Endothelial cell of umbilical vein (primary cell): Measurements from ENCODE around the gene HSF2BP. TPM values are rescaled to one million over a fixed set of nuclear protein-coding genes. Genes with fewer than 3 reads are reported as not detected.
A peak's percentile ranks its signal among the peaks of the same experiment; 100 is the strongest.

Experiments
- BruUV-seq: library from RNA; stranded (reverse); fragments of 400-500 nt; replicated peaks from 2 replicates; lab custom pipeline; 2021; lab: Mats Ljungman, UMichigan
- CTCF ChIA-PET: fragments of 300-600, 350-600 bp; sonication (Branson Sonifier 250); formaldehyde crosslinking; loops from one replicate; lab custom pipeline; 2021; ENCODE audit warnings: antibody characterized with exemption, inconsistent platforms; lab: Charles Lee
- POLR2A ChIA-PET: fragments of 300-600, 350-600 bp; sonication (Branson Sonifier 250); formaldehyde crosslinking; loops from one replicate; lab custom pipeline; 2021; ENCODE audit warnings: antibody characterized with exemption, inconsistent platforms; lab: Charles Lee
- DNase-seq: peaks from one replicate; pipeline ENCODE4 v3.0.0-alpha.2; 2011; ENCODE audit warnings: low read depth, low spot score
- FAIRE-seq: peaks from 2 replicates; lab custom pipeline; 2011; peaks lifted over from hg19 to GRCh38; lab: Jason Lieb, UNC
- H2AFZ ChIP-seq: 2 replicates; pipeline ENCODE4 v1.6.0; 2012; ENCODE audit warnings: low read depth, low read length, control low read depth, inconsistent platforms
- H3K27ac ChIP-seq: 2 replicates; pipeline ENCODE4 v1.5.1; 2011; ENCODE audit warnings: low read depth, mild to moderate bottlenecking, control low read depth, low read length, moderate library complexity; ENCODE audit not compliant: insufficient read depth
- H3K27me3 ChIP-seq, 2 experiments: 2 replicates each; pipeline versions ENCODE4 v1.6.0 to v1.6.1; 2011; ENCODE audit warnings: low read length in 2 of 2, mixed read lengths in 1 of 2; ENCODE audit not compliant: control insufficient read depth in 2 of 2, insufficient read depth in 2 of 2
- H3K36me3 ChIP-seq, 2 experiments: 2 replicates in 1 of 2; 3 replicates in 1 of 2; pipeline ENCODE4 v1.5.1; 2011; ENCODE audit warnings: low read length in 2 of 2, mild to moderate bottlenecking in 1 of 2, moderate library complexity in 1 of 2; ENCODE audit not compliant: control insufficient read depth in 2 of 2, insufficient read depth in 2 of 2; ENCODE audit errors: extremely low read depth in 1 of 2
- H3K4me1 ChIP-seq: 3 replicates; pipeline ENCODE4 v1.5.1; 2011; ENCODE audit warnings: mild to moderate bottlenecking, low read length; ENCODE audit not compliant: control insufficient read depth, insufficient read depth; ENCODE audit errors: extremely low read depth
- H3K4me2 ChIP-seq: 2 replicates; pipeline ENCODE4 v1.6.1; 2011; ENCODE audit warnings: low read length, control low read depth, mixed read lengths; ENCODE audit not compliant: insufficient read depth
- H3K4me3 ChIP-seq, 3 experiments: fragments of 200-600 bp in 1 of 3; sonication (generic), shearing (Covaris generic) in 1 of 3; replicated peaks in 1 of 3; 2 replicates each; pipeline ENCODE4 v1.5.1; 2011 to 2016; ENCODE audit warnings: control low read depth in 3 of 3, low read length in 3 of 3, mild to moderate bottlenecking in 2 of 3, inconsistent platforms in 1 of 3, low read depth in 1 of 3, moderate library complexity in 1 of 3; ENCODE audit not compliant: insufficient read depth in 1 of 3
- H3K79me2 ChIP-seq: 2 replicates; pipeline ENCODE4 v1.6.0; 2012; ENCODE audit warnings: low read length, inconsistent platforms; ENCODE audit not compliant: control insufficient read depth, insufficient read depth
- H3K9ac ChIP-seq: replicated peaks from 2 replicates; pipeline ENCODE3; 2011; ENCODE audit warnings: low read length, control low read depth; ENCODE audit not compliant: insufficient read depth; ENCODE audit errors: extremely low read depth
- H3K9me1 ChIP-seq: replicated peaks from 3 replicates; pipeline ENCODE4 v1.6.0; 2011; ENCODE audit warnings: mild to moderate bottlenecking, low read length; ENCODE audit not compliant: control insufficient read depth, insufficient read depth; ENCODE audit errors: extremely low read depth
- H3K9me3 ChIP-seq: replicated peaks from 2 replicates; pipeline ENCODE4 v1.5.1; 2012; ENCODE audit warnings: low read length, inconsistent platforms; ENCODE audit not compliant: control insufficient read depth, insufficient read depth
- H4K20me1 ChIP-seq: replicated peaks from 2 replicates; pipeline ENCODE3; 2011; ENCODE audit warnings: mild to moderate bottlenecking, low read length; ENCODE audit not compliant: control insufficient read depth, insufficient read depth; ENCODE audit errors: extremely low read depth
- EZH2 ChIP-seq: IDR thresholded peaks from 2 replicates; pipeline ENCODE4 v1.6.1; 2012; ENCODE audit warnings: borderline replicate concordance, low read depth, mild to moderate bottlenecking, moderate library complexity, low read length, inconsistent platforms; ENCODE audit not compliant: severe bottlenecking
- FOS ChIP-seq: IDR thresholded peaks from 2 replicates; pipeline ENCODE4 v1.6.1; 2011; ENCODE audit warnings: mild to moderate bottlenecking, low read length, moderate library complexity, borderline replicate concordance; ENCODE audit not compliant: insufficient read depth
- GATA2 ChIP-seq: IDR thresholded peaks from 2 replicates; pipeline ENCODE4 v1.7.0; 2011; ENCODE audit warnings: low read depth, mild to moderate bottlenecking, moderate library complexity, mixed read lengths, low read length; ENCODE audit not compliant: insufficient read length, insufficient read depth
- dilution Hi-C: fragments of 300-500 bp; cut with MboI; formaldehyde crosslinking; loops from one replicate; pipeline ENCODE4 v1.15.0; 2019; ENCODE audit warnings: low sequenced_read_pairs; ENCODE audit not compliant: extremely low pct_ligation_motif_present
- intact Hi-C: fragments of 100-400 bp; cut with micrococcal nuclease; formaldehyde crosslinking; loops from one replicate; pipeline ENCODE4 v1.10.0; 2022
- polyA plus RNA-seq, 4 experiments: library from polyadenylated mRNA; depleted of rRNA in 3 of 4; stranded (reverse) in 3 of 4; unstranded in 1 of 4; fragments of >200 nt; gene quantifications; 2 replicates each; pipeline versions ENCODE4 v1.2.1 to v1.2.3, GENCODE V29; 2011 to 2012; ENCODE audit warnings: missing spikeins in 1 of 4
- total RNA-seq: library from RNA; stranded (reverse); gene quantifications from 2 replicates; pipeline ENCODE4 v1.2.3, GENCODE V29; 2021
- TF ChIP-seq, protein P1 (sequence below): IDR thresholded peaks from 2 replicates; pipeline ENCODE4 v1.6.1; 2011; ENCODE audit not compliant: insufficient read depth, insufficient read length
- TF ChIP-seq, protein P2 (sequence below), 2 donors: IDR thresholded peaks; 1 replicate in 1 of 2; 2 replicates in 1 of 2; pipeline ENCODE4 v1.5.1; 2011; ENCODE audit warnings: low read length in 2 of 2, mild to moderate bottlenecking in 2 of 2, moderate library complexity in 2 of 2, control low read depth in 1 of 2, inconsistent platforms in 1 of 2, low read depth in 1 of 2; ENCODE audit not compliant: insufficient read depth in 1 of 2; ENCODE audit errors: extremely low read depth in 1 of 2

Gene HSF2BP
- total and polyA plus RNA-seq, 2 donors (not counting 3 experiments of a cell fraction or from before 2014, with no cell fraction given) = 0.41 to 0.55 TPM

- Histone ChIP-seq H3K27ac (no peak overlapping the region), H3K9me1 (no peaks in the 10 kb centered on the region), H2AFZ (no peak overlapping the region), H3K79me2 (no peaks in the 10 kb centered on the region), H3K36me3 (no peaks in the 10 kb centered on the region), H3K4me1 (peaks cover 11% of the 10 kb centered on the region), H4K20me1 (no peaks in the 10 kb centered on the region), H3K4me3 (no peak overlapping the region), H3K27me3 (no peaks in the 10 kb centered on the region), H3K9me3 (no peaks in the 10 kb centered on the region), H3K9ac (no peak overlapping the region), H3K4me2 (no peak overlapping the region)
- TF ChIP-seq GATA2 (no peak), EZH2 (no peak), FOS (no peak)
- TF ChIP-seq, protein P1, sequence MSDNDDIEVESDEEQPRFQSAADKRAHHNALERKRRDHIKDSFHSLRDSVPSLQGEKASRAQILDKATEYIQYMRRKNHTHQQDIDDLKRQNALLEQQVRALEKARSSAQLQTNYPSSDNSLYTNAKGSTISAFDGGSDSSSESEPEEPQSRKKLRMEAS = no peak
- TF ChIP-seq, protein P2, sequence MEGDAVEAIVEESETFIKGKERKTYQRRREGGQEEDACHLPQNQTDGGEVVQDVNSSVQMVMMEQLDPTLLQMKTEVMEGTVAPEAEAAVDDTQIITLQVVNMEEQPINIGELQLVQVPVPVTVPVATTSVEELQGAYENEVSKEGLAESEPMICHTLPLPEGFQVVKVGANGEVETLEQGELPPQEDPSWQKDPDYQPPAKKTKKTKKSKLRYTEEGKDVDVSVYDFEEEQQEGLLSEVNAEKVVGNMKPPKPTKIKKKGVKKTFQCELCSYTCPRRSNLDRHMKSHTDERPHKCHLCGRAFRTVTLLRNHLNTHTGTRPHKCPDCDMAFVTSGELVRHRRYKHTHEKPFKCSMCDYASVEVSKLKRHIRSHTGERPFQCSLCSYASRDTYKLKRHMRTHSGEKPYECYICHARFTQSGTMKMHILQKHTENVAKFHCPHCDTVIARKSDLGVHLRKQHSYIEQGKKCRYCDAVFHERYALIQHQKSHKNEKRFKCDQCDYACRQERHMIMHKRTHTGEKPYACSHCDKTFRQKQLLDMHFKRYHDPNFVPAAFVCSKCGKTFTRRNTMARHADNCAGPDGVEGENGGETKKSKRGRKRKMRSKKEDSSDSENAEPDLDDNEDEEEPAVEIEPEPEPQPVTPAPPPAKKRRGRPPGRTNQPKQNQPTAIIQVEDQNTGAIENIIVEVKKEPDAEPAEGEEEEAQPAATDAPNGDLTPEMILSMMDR (IDR thresholded peaks at IDR 0.05; ENCODE audit: extremely low read depth in 1 of 2, insufficient read depth in 1 of 2, low read depth in 1 of 2, low read length in 2 of 2) = no peak
- dilution Hi-C loops = no loop called here
- no TSS peak for BruUV-seq
- ChIA-PET POLR2A (no interaction called here), CTCF (no interaction called here)
- FAIRE-seq (peak; percentile 48), DNase-seq (no peak)
- intact Hi-C loops = no loop called here
Measured at GRCh38 chr21:43604505-43605204, 54.6 kb downstream of the HSF2BP start.
